H9 (cell line): ENCODE measurements around the gene MB21D2. TPM values are rescaled to one million over a fixed set of nuclear protein-coding genes. Genes with fewer than 3 reads are reported as not detected.

Experiments
- DNase-seq: peaks from one replicate; pipeline ENCODE4 v3.0.0-alpha.2; 2017
- H2AFZ ChIP-seq: one replicate; pipeline ENCODE4 v1.6.1; 2013; ENCODE audit warnings: mild to moderate bottlenecking, low read length, control low read depth, moderate library complexity
- H2AK5ac ChIP-seq: 2 replicates; pipeline ENCODE4 v1.6.1; 2013; ENCODE audit warnings: low read length, control low read depth, mixed read lengths; ENCODE audit not compliant: insufficient read length
- H2BK120ac ChIP-seq: one replicate; pipeline ENCODE4 v1.6.1; 2013; ENCODE audit warnings: low read depth, mild to moderate bottlenecking, low read length, control low read depth, inconsistent platforms; ENCODE audit not compliant: poor library complexity, severe bottlenecking
- H2BK12ac ChIP-seq: 2 replicates; pipeline ENCODE4 v1.6.1; 2013; ENCODE audit warnings: low read length, control low read depth, mixed read lengths, low read depth; ENCODE audit not compliant: insufficient read length
- H2BK15ac ChIP-seq: 2 replicates; pipeline ENCODE4 v1.6.1; 2013; ENCODE audit warnings: low read depth, low read length, control low read depth
- H2BK20ac ChIP-seq: one replicate; pipeline ENCODE4 v1.6.1; 2013; ENCODE audit warnings: low read depth, mild to moderate bottlenecking, low read length, control low read depth, inconsistent platforms; ENCODE audit not compliant: poor library complexity, severe bottlenecking
- H2BK5ac ChIP-seq: 2 replicates; pipeline ENCODE4 v1.6.1; 2013; ENCODE audit warnings: low read length, control low read depth, mixed read lengths; ENCODE audit not compliant: insufficient read length
- H3K14ac ChIP-seq: 2 replicates; pipeline ENCODE4 v1.6.1; 2013; ENCODE audit warnings: low read length, control low read depth; ENCODE audit not compliant: insufficient read depth
- H3K18ac ChIP-seq: 2 replicates; pipeline ENCODE4 v1.6.1; 2013; ENCODE audit warnings: low read depth, mild to moderate bottlenecking, mixed read lengths, low read length, control low read depth; ENCODE audit not compliant: insufficient read length
- H3K23ac ChIP-seq: 2 replicates; pipeline ENCODE4 v1.6.1; 2013; ENCODE audit warnings: low read length, control low read depth, mixed read lengths, low read depth; ENCODE audit not compliant: insufficient read length
- H3K23me2 ChIP-seq: 2 replicates; pipeline ENCODE4 v1.6.1; 2013; ENCODE audit warnings: low read depth, mild to moderate bottlenecking, mixed read lengths, low read length, control low read depth; ENCODE audit not compliant: insufficient read length, poor library complexity, severe bottlenecking
- H3K27ac ChIP-seq: 2 replicates; pipeline ENCODE4 v1.5.1; 2013; ENCODE audit warnings: low read length, control low read depth, mixed read lengths, low read depth; ENCODE audit not compliant: insufficient read length
- H3K27me3 ChIP-seq: 2 replicates; pipeline ENCODE4 v1.6.1; 2013; ENCODE audit warnings: low read length, control low read depth, inconsistent platforms; ENCODE audit not compliant: insufficient read depth
- H3K4ac ChIP-seq: 2 replicates; pipeline ENCODE4 v1.6.1; 2013; ENCODE audit warnings: low read depth, mild to moderate bottlenecking, control low read depth, inconsistent platforms, low read length, moderate library complexity
- H3K4me1 ChIP-seq: 2 replicates; pipeline ENCODE4 v1.6.1; 2013; ENCODE audit warnings: low read length, control low read depth, inconsistent platforms; ENCODE audit not compliant: insufficient read depth
- H3K4me2 ChIP-seq: 2 replicates; pipeline ENCODE4 v1.6.1; 2013; ENCODE audit warnings: low read length, control low read depth, mixed read lengths; ENCODE audit not compliant: insufficient read length, insufficient read depth
- H3K56ac ChIP-seq: 2 replicates; pipeline ENCODE4 v1.6.1; 2013; ENCODE audit warnings: low read depth, mild to moderate bottlenecking, mixed read lengths, low read length, control low read depth; ENCODE audit not compliant: insufficient read length
- H3K79me1 ChIP-seq: 2 replicates; pipeline ENCODE4 v1.6.1; 2013; ENCODE audit warnings: low read depth, mild to moderate bottlenecking, moderate library complexity, low read length, control low read depth, inconsistent platforms; ENCODE audit not compliant: insufficient read depth, poor library complexity, severe bottlenecking
- H3K79me2 ChIP-seq: 2 replicates; pipeline ENCODE4 v1.6.1; 2013; ENCODE audit warnings: low read length, control low read depth, inconsistent platforms; ENCODE audit not compliant: insufficient read depth
- H3K9ac ChIP-seq: 2 replicates; pipeline ENCODE4 v1.6.1; 2013; ENCODE audit warnings: low read length, control low read depth, mixed read lengths; ENCODE audit not compliant: insufficient read length; ENCODE audit errors: extremely low read depth
- H3K9me3 ChIP-seq: one replicate; pipeline ENCODE4 v1.6.1; 2013; ENCODE audit warnings: low read depth, low read length, inconsistent platforms; ENCODE audit not compliant: control insufficient read depth
- H3T11ph ChIP-seq: one replicate; pipeline ENCODE4 v1.6.1; 2013; ENCODE audit warnings: mild to moderate bottlenecking, low read length, control low read depth, inconsistent platforms
- H4K20me1 ChIP-seq: one replicate; pipeline ENCODE4 v1.6.1; 2013; ENCODE audit not compliant: control insufficient read depth, insufficient read length, insufficient read depth
- H4K5ac ChIP-seq: 2 replicates; pipeline ENCODE4 v1.6.1; 2013; ENCODE audit warnings: low read depth, mild to moderate bottlenecking, mixed read lengths, low read length, control low read depth; ENCODE audit not compliant: insufficient read length
- H4K8ac ChIP-seq: replicated peaks from 2 replicates; pipeline ENCODE4 v1.6.1; 2013; ENCODE audit warnings: low read length, control low read depth, mixed read lengths, low read depth; ENCODE audit not compliant: insufficient read length
- H4K91ac ChIP-seq: 2 replicates; pipeline ENCODE4 v1.6.1; 2013; ENCODE audit warnings: low read depth, mild to moderate bottlenecking, moderate library complexity, mixed read lengths, low read length, control low read depth; ENCODE audit not compliant: insufficient read length
- H3K27ac Mint-ChIP-seq, 3 experiments: 2 replicates in 2 of 3; 3 replicates in 1 of 3; pipeline ENCODE4 v1.8.0; 2020 to 2021; ENCODE audit warnings: mixed read lengths in 3 of 3, mild to moderate bottlenecking in 1 of 3, moderate library complexity in 1 of 3
- H3K27me3 Mint-ChIP-seq: 2 replicates; pipeline ENCODE4 v1.8.0; 2021; ENCODE audit warnings: low read depth, mild to moderate bottlenecking, moderate library complexity, mixed read lengths
- H3K36me3 Mint-ChIP-seq, 3 experiments: 2 replicates in 2 of 3; 3 replicates in 1 of 3; pipeline ENCODE4 v1.8.0; 2020 to 2021; ENCODE audit warnings: low read depth in 3 of 3, mixed read lengths in 3 of 3; ENCODE audit not compliant: insufficient read depth in 1 of 3
- H3K4me1 Mint-ChIP-seq, 2 experiments: 2 replicates each; pipeline ENCODE4 v1.8.0; 2020; ENCODE audit warnings: mixed read lengths in 2 of 2
- H3K4me3 Mint-ChIP-seq, 2 experiments: 2 replicates in 1 of 2; 3 replicates in 1 of 2; pipeline ENCODE4 v1.8.0; 2020 to 2021; ENCODE audit warnings: mild to moderate bottlenecking in 2 of 2, mixed read lengths in 2 of 2, moderate library complexity in 1 of 2
- H3K9me3 Mint-ChIP-seq, 2 experiments: 2 replicates in 1 of 2; 3 replicates in 1 of 2; pipeline ENCODE4 v1.8.0; 2020; ENCODE audit warnings: mild to moderate bottlenecking in 2 of 2, mixed read lengths in 2 of 2, moderate library complexity in 1 of 2
- WGBS: extraction: QIAGEN DNeasy Blood & Tissue Kit; methylation state at CpG from one replicate; pipeline ENCODE4 v1.1.7; 2013; ENCODE audit warnings: missing lambda C conversion rate, low lambda C conversion rate, mixed read lengths; ENCODE audit not compliant: insufficient read length; ENCODE audit errors: extremely low coverage; 5-methylcytosine and 5-hydroxymethylcytosine counted together
- total RNA-seq: library from RNA; stranded (reverse); gene quantifications from 2 replicates; pipeline ENCODE4 v1.2.1, GENCODE V29; 2021
- TF ChIP-seq, protein P1 (sequence below): fragments of 200-600 bp; sonication (generic); conservative IDR thresholded peaks from 3 replicates; pipeline ENCODE4 v1.8.0; 2021; ENCODE audit warnings: antibody characterized with exemption, mild to moderate bottlenecking

MB21D2 gene
- total RNA-seq, 1 experiment from 2014 or later, result 19.1 TPM

DNA sequence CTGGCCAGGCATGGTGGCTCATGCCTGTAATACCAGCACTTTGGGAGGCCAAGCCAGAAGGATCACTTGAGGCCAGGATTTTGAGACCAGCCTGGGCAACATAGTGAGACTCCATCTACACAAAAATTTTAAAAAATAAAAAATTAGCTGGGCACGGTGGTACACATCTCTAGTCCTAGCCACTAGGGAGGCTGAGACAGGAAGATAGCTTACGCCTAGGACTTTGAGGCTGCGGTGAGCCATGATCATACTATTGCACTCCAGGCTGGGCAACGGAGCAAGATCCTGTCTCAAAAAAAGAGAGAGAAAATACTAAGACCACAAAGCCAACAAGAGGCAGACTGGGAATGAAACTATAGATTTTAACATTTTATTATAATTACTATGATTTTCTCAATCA lies 4.1 kb downstream of the MB21D2 start:
- Histone ChIP-seq H4K91ac (no peak overlapping the region), H2AFZ (no peak overlapping the region), H4K5ac (no peak overlapping the region), H3K23me2 (peaks cover 22% of the 10 kb centered on the region), H3K79me1 (peaks cover 5% of the 10 kb centered on the region), H3K79me2 (peaks cover 38% of the 10 kb centered on the region), H3K56ac (no peak overlapping the region), H3K9me3 (no peaks in the 10 kb centered on the region), H4K8ac (no peak overlapping the region), H3K4me1 (peaks cover 14% of the 10 kb centered on the region), H2BK15ac (no peak overlapping the region), H3K4ac (no peak overlapping the region), H3K9ac (no peak overlapping the region), H3K27me3 (no peaks in the 10 kb centered on the region), H3T11ph (no peak overlapping the region), H2BK12ac (no peak overlapping the region), H3K23ac (no peak overlapping the region), H2BK20ac (no peak overlapping the region), H3K27ac (no peak overlapping the region), H3K14ac (no peak overlapping the region), H3K4me2 (no peak overlapping the region), H2BK120ac (no peak overlapping the region), H2BK5ac (no peak overlapping the region), H3K18ac (no peak overlapping the region), H4K20me1 (no peaks in the 10 kb centered on the region), H2AK5ac (no peak overlapping the region)
- no peak for DNase-seq
- Mint-ChIP-seq H3K36me3 (no peaks in the 10 kb centered on the region), H3K27ac (no peak overlapping the region), H3K4me1 (peaks cover 34 to 36% of the 10 kb centered on the region in 2 experiments), H3K27me3 (peaks cover 4% of the 10 kb centered on the region; the same call in 1 of the 2 replicates), H3K9me3 (no peaks in the 10 kb centered on the region), H3K4me3 (no peak overlapping the region)
- WGBS, result no CpG with 5 or more reads among the region's 4 CpGs
- TF ChIP-seq, protein P1, sequence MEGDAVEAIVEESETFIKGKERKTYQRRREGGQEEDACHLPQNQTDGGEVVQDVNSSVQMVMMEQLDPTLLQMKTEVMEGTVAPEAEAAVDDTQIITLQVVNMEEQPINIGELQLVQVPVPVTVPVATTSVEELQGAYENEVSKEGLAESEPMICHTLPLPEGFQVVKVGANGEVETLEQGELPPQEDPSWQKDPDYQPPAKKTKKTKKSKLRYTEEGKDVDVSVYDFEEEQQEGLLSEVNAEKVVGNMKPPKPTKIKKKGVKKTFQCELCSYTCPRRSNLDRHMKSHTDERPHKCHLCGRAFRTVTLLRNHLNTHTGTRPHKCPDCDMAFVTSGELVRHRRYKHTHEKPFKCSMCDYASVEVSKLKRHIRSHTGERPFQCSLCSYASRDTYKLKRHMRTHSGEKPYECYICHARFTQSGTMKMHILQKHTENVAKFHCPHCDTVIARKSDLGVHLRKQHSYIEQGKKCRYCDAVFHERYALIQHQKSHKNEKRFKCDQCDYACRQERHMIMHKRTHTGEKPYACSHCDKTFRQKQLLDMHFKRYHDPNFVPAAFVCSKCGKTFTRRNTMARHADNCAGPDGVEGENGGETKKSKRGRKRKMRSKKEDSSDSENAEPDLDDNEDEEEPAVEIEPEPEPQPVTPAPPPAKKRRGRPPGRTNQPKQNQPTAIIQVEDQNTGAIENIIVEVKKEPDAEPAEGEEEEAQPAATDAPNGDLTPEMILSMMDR, result no peak
